Hepatocyte (in vitro differentiated cells): ENCODE measurements around the gene SAMD4A. TPM values are rescaled to one million over a fixed set of nuclear protein-coding genes. Genes with fewer than 3 reads are reported as not detected.

Source experiments
- DNase-seq: peaks from one replicate; pipeline ENCODE4 v3.0.0-alpha.2; 2016; ENCODE audit warnings: low spot score
- H2AFZ ChIP-seq: fragments of 200-600 bp; sonication (generic); 2 replicates; pipeline ENCODE4 v1.6.0; 2016; ENCODE audit warnings: antibody characterized with exemption, mild to moderate bottlenecking
- H3K27ac ChIP-seq: fragments of 200-600 bp; sonication (generic); 2 replicates; pipeline ENCODE4 v1.5.1; 2016; ENCODE audit warnings: mild to moderate bottlenecking
- H3K27me3 ChIP-seq: fragments of 200-600 bp; sonication (generic); 2 replicates; pipeline ENCODE4 v1.6.1; 2016
- H3K36me3 ChIP-seq: fragments of 200-600 bp; sonication (generic); replicated peaks from 2 replicates; pipeline ENCODE4 v1.5.1; 2016; ENCODE audit warnings: low read depth; ENCODE audit not compliant: insufficient read depth
- H3K4me1 ChIP-seq: fragments of 200-600 bp; sonication (generic); 2 replicates; pipeline ENCODE4 v1.5.1; 2016; ENCODE audit warnings: mild to moderate bottlenecking, moderate library complexity; ENCODE audit not compliant: insufficient read depth
- H3K4me2 ChIP-seq: fragments of 200-600 bp; sonication (generic); 2 replicates; pipeline ENCODE4 v1.6.0; 2016
- H3K4me3 ChIP-seq: fragments of 200-600 bp; sonication (generic); 2 replicates; pipeline ENCODE4 v1.5.1; 2016; ENCODE audit warnings: mild to moderate bottlenecking
- H3K79me2 ChIP-seq: fragments of 200-600 bp; sonication (generic); 2 replicates; pipeline ENCODE4 v1.6.0; 2017; ENCODE audit warnings: mild to moderate bottlenecking
- H3K9me2 ChIP-seq: fragments of 200-600 bp; sonication (generic); replicated peaks from 2 replicates; pipeline ENCODE4 v1.6.0; 2017; ENCODE audit warnings: mild to moderate bottlenecking; ENCODE audit not compliant: insufficient read depth
- H3K9me3 ChIP-seq: fragments of 200-600 bp; sonication (generic); 2 replicates; pipeline ENCODE4 v1.5.1; 2016; ENCODE audit warnings: low read depth, mild to moderate bottlenecking
- H4K20me1 ChIP-seq: fragments of 200-600 bp; sonication (generic); 2 replicates; pipeline ENCODE4 v1.6.0; 2016; ENCODE audit warnings: mild to moderate bottlenecking; ENCODE audit not compliant: insufficient read depth, poor library complexity, severe bottlenecking
- CTCF ChIP-seq: fragments of 200-600 bp; sonication (generic); IDR thresholded peaks from 2 replicates; pipeline ENCODE4 v1.5.1; 2016; ENCODE audit warnings: antibody characterized with exemption, mild to moderate bottlenecking; ENCODE audit not compliant: poor library complexity
- EZH2 ChIP-seq: fragments of 200-600 bp; sonication (generic); IDR thresholded peaks from 2 replicates; pipeline ENCODE4 v1.6.1; 2016; ENCODE audit warnings: antibody characterized with exemption, mild to moderate bottlenecking, borderline replicate concordance
- EZH2phosphoT487 ChIP-seq: fragments of 200-600 bp; sonication (generic); IDR thresholded peaks from one replicate; pipeline ENCODE4 v1.6.1; 2018; ENCODE audit warnings: antibody characterized with exemption, mild to moderate bottlenecking, low read depth, moderate library complexity; ENCODE audit not compliant: unreplicated experiment, severe bottlenecking
- WGBS: methylation state at CpG from one replicate; pipeline ENCODE4 v1.1.6; 2016; ENCODE audit warnings: low lambda C conversion rate; ENCODE audit errors: missing lambda C conversion rate; 5-methylcytosine and 5-hydroxymethylcytosine counted together
- polyA plus RNA-seq: library from polyadenylated mRNA; unstranded; fragments of >200 nt; fragmentation: Nextera tagmentation; extraction: Ambion mirVana; gene quantifications from 2 replicates; pipeline ENCODE4 v1.2.1, GENCODE V29; 2016
- total RNA-seq: library from RNA; depleted of rRNA; stranded (reverse); fragments of >200 nt; gene quantifications from 2 replicates; pipeline ENCODE4 v1.2.3, GENCODE V29; 2014

SAMD4A gene
- total and polyA plus RNA-seq, 2 experiments from 2014 or later, result 10.5 to 15.7 TPM

GRCh38 chr14:54667026-54667744 lies 100.3 kb downstream of the SAMD4A start:
- Histone ChIP-seq H3K4me1 (peaks cover 9% of the 10 kb centered on the region), H3K79me2 (peaks cover 8% of the 10 kb centered on the region), H3K9me2 (no peaks in the 10 kb centered on the region), H3K27ac (no peak overlapping the region), H2AFZ (no peak overlapping the region), H3K4me2 (no peak overlapping the region), H4K20me1 (no peaks in the 10 kb centered on the region), H3K36me3 (no peaks in the 10 kb centered on the region), H3K4me3 (no peak overlapping the region), H3K27me3 (no peaks in the 10 kb centered on the region), H3K9me3 (no peaks in the 10 kb centered on the region)
- DNase-seq, result no peak
- 88% methylated on average over 4 of the region's 4 CpGs for WGBS
- no peak for TF ChIP-seq EZH2
- TF ChIP-seq CTCF, result no peak
- TF ChIP-seq EZH2phosphoT487, result no peak

- H3K9me2 ChIP-seq, result no peaks in the 10 kb centered on the region
- H3K4me3 ChIP-seq, result no peak overlapping the region
- H4K20me1 ChIP-seq, result no peaks in the 10 kb centered on the region
- H3K4me2 ChIP-seq, result no peak overlapping the region
- no peaks in the 10 kb centered on the region for H3K9me3 ChIP-seq
- 98% methylated on average over 8 of the region's 8 CpGs for WGBS
- no peaks in the 10 kb centered on the region for H3K36me3 ChIP-seq
- no peak overlapping the region for H3K27ac ChIP-seq
- TF ChIP-seq EZH2 (no peak), CTCF (no peak), EZH2phosphoT487 (no peak)
- peaks cover 9% of the 10 kb centered on the region for H3K4me1 ChIP-seq
- no peak for DNase-seq
- H2AFZ ChIP-seq, result no peak overlapping the region
- H3K27me3 ChIP-seq, result no peaks in the 10 kb centered on the region
- H3K79me2 ChIP-seq, result peaks cover 13% of the 10 kb centered on the region
These were observed 100.8 kb downstream of the SAMD4A start for GRCh38 chr14:54667764-54668163.

GRCh38 chr14:54669721-54670561 lies 103.0 kb downstream of the SAMD4A start:
- H3K4me1 ChIP-seq, result peaks cover 17% of the 10 kb centered on the region
- H3K4me3 ChIP-seq, result no peak overlapping the region
- DNase-seq, result peak; percentile 58
- H3K27ac ChIP-seq, result peak overlapping the region; percentile 81
- no peaks in the 10 kb centered on the region for H3K9me3 ChIP-seq
- H3K4me2 ChIP-seq, result peak overlapping the region; percentile 38
- WGBS, result 64% methylated on average over 20 of the region's 20 CpGs
- no peak for TF ChIP-seq CTCF
- TF ChIP-seq EZH2, result no peak
- TF ChIP-seq EZH2phosphoT487, result no peak
- H3K36me3 ChIP-seq, result no peaks in the 10 kb centered on the region
- no peaks in the 10 kb centered on the region for H3K27me3 ChIP-seq
- peaks cover 17% of the 10 kb centered on the region for H3K79me2 ChIP-seq
- no peaks in the 10 kb centered on the region for H3K9me2 ChIP-seq
- no peak overlapping the region for H2AFZ ChIP-seq
- no peaks in the 10 kb centered on the region for H4K20me1 ChIP-seq
